Testis (tissue), 3 donors: ENCODE data around the gene PCBD2. TPM values are rescaled to one million over a fixed set of nuclear protein-coding genes. Genes with fewer than 3 reads are reported as not detected.
"Not testable (repeated sequence)": the region's sequence is repeated elsewhere in the genome, so short reads cannot be mapped to it uniquely, and the experiment has no call there.

ENCODE experiments used
- DNase-seq: peaks from one replicate; pipeline ENCODE4 v3.0.0-alpha.2; 2019
- H3K27ac ChIP-seq, 2 donors: fragments of 200-600 bp; sonication (generic); one replicate each; pipeline ENCODE4 v1.5.1; 2019
- H3K27me3 ChIP-seq: fragments of 200-600 bp; sonication (generic); one replicate; pipeline ENCODE4 v1.5.1; 2019
- H3K36me3 ChIP-seq: fragments of 200-600 bp; sonication (generic); one replicate; pipeline ENCODE4 v1.5.1; 2017; ENCODE audit warnings: low read depth; ENCODE audit errors: missing control alignments
- H3K4me1 ChIP-seq: fragments of 200-600 bp; sonication (generic); one replicate; pipeline ENCODE4 v1.5.1; 2019
- H3K4me3 ChIP-seq, 2 donors: fragments of 200-600 bp; sonication (generic); one replicate each; pipeline ENCODE4 v1.5.1; 2017 to 2019
- H3K9me3 ChIP-seq: fragments of 200-600 bp; sonication (generic); one replicate; pipeline ENCODE4 v1.5.1; 2017
- CTCF ChIP-seq, 3 experiments: fragments of 450-650 bp in 2 of 3; fragments of 200-600 bp in 1 of 3; sonication (generic) in 1 of 3; IDR thresholded peaks; one replicate each; pipeline ENCODE4 v1.5.1; 2016 to 2019; ENCODE audit warnings: antibody characterized with exemption in 3 of 3, mild to moderate bottlenecking in 2 of 3, moderate library complexity in 1 of 3
- POLR2A ChIP-seq: fragments of 450-650 bp; IDR thresholded peaks from one replicate; pipeline ENCODE4 v1.6.1; 2017; ENCODE audit warnings: antibody characterized with exemption, mild to moderate bottlenecking, moderate library complexity
- WGBS, 2 donors: methylation state at CpG; one replicate each; pipeline ENCODE4 v1.1.5; 2018; 5-methylcytosine and 5-hydroxymethylcytosine counted together
- intact Hi-C: fragments of 100-400 bp; cut with DNase I; formaldehyde crosslinking; loops from one replicate; pipeline ENCODE4 v1.15.1; 2023; ENCODE audit warnings: low total_unique reads
- polyA plus RNA-seq: library from polyadenylated mRNA; stranded (reverse); fragments of 350-450 nt; fragmentation: Illumina TruSeq; extraction: RNeasy Lipid Tissue Mini Kit (QIAGEN cat#74804); gene quantifications from one replicate; pipeline ENCODE4 v1.2.3, GENCODE V29; 2014; ENCODE audit warnings: low read depth, low replicate concordance; ENCODE audit not compliant: insufficient read depth
- total RNA-seq, 2 donors: library from RNA; depleted of rRNA; stranded (reverse); fragments of >200 nt; gene quantifications; one replicate each; pipeline ENCODE4 v1.2.3, GENCODE V29; 2016

The PCBD2 gene
- total and polyA plus RNA-seq, 3 donors from 2014 or later, result 5.9 to 17.6 (median 13.4) TPM

DNA sequence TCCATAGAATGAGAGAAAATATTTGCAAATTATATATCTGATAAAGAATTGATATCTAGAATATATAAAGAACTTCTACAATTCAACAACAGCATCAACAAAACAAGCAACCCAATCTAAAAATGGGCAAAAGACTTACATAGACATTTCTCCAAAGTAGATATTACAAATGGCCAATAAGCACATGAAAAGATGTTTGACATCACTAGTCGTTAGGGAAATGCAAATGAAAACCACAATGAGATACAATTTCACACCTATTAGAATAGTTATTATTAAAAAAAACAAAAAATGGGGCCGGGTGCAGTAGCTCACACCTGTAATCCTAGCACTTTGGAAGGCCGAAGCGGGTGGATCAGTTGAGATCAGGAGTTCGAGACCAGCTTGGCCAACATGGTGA lies 87.2 kb downstream of the PCBD2 start:
- no peaks in the 10 kb centered on the region for H3K9me3 ChIP-seq
- no peak overlapping the region for H3K27ac ChIP-seq
- H3K4me1 ChIP-seq, result no peaks in the 10 kb centered on the region
- TF ChIP-seq POLR2A, result no peak
- TF ChIP-seq CTCF (IDR thresholded peaks at IDR 0.05), result no peak
- WGBS, 2 donors, result 95 to 96% methylated on average over 5 of the region's 5 CpGs
- DNase-seq, result no peak
- no peak overlapping the region for H3K4me3 ChIP-seq
- intact Hi-C loops, result no loop called here
- no peaks in the 10 kb centered on the region for H3K27me3 ChIP-seq
- H3K36me3 ChIP-seq, result no peaks in the 10 kb centered on the region

DNA sequence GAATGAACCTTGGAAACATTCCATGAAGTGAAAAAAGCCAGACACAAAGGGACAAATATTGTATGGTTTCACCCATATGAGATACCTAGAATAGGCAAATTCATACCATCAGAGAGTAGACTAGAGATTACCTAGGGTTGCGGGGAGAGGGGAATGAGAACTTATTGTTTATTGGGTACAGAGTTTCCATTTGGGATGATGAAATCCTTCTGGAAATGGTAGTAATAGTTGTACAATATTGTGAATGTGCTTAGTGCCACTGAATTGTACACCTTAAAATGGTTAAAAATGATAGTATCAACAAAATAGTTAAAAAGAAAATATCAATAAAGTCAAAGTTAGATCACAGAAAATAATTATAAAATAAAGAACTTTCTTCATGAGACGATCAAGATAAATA lies 88.2 kb downstream of the PCBD2 start:
- H3K4me1 ChIP-seq, result no peaks in the 10 kb centered on the region
- intact Hi-C loops, result no loop called here

DNA sequence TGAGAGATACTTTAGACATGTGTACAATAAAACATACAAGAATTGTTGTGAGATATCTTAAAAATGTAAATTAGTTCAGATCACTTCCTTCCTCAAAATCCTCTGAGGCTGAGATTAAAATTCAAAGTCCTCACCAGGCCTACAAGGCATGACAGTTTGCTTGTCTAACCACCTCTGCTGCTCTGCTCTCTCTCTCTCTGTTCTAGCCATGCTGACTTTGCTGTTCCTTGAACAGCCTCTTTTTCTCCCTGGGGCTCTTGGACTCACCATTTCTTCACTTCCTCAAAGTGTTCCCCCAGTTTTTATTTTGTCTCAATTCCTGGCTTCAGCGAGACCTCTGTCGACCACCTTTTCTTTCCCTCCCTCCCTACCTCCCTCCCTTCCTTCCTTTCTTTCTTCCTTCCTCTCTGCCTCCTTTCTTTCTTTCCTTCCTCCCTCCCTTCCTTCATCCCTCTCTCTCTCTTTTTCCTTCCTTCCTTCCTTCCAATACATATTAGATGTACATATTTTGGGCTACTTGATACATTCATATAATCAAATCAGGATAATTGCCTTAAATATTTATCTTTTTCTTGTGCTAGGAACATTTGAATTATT lies 89.7 kb downstream of the PCBD2 start:
- Histone ChIP-seq H3K27me3 (no peaks in the 10 kb centered on the region), H3K9me3 (no peaks in the 10 kb centered on the region), H3K4me3 (no peak overlapping the region), H3K4me1 (no peaks in the 10 kb centered on the region), H3K36me3 (no peaks in the 10 kb centered on the region), H3K27ac (no peak overlapping the region)
- no peak for TF ChIP-seq POLR2A
- no peak for TF ChIP-seq CTCF (IDR thresholded peaks at IDR 0.05)
- WGBS, 2 donors, result 68 to 75% methylated on average over 2 of the region's 2 CpGs
- no peak for DNase-seq
- intact Hi-C loops, result no loop called here

More for the DNA sequence above, 88.2 kb downstream of the PCBD2 start:
- no peak for DNase-seq
- no peak overlapping the region for H3K4me3 ChIP-seq
- H3K27ac ChIP-seq, result no peak overlapping the region
- no peaks in the 10 kb centered on the region for H3K36me3 ChIP-seq
- no peaks in the 10 kb centered on the region for H3K9me3 ChIP-seq
- no peaks in the 10 kb centered on the region for H3K27me3 ChIP-seq
- 93 to 96% methylated on average over 2 of the region's 2 CpGs for WGBS, 2 donors
- no peak for TF ChIP-seq CTCF (IDR thresholded peaks at IDR 0.05)
- TF ChIP-seq POLR2A, result no peak

- intact Hi-C loops, result no loop called here
- no peaks in the 10 kb centered on the region for H3K36me3 ChIP-seq
- no peak overlapping the region for H3K4me3 ChIP-seq
- no peak for DNase-seq
- no peaks in the 10 kb centered on the region for H3K9me3 ChIP-seq
- H3K4me1 ChIP-seq, result no peaks in the 10 kb centered on the region
- H3K27me3 ChIP-seq, result no peaks in the 10 kb centered on the region
- 87 to 93% methylated on average over 5 to 8 of the region's 8 CpGs for WGBS, 2 donors
- no peak for TF ChIP-seq POLR2A
- no peak for TF ChIP-seq CTCF (IDR thresholded peaks at IDR 0.05)
- H3K27ac ChIP-seq, result no peak overlapping the region
Observed at GRCh38 chr5:134995850-134996402, 91.0 kb downstream of the PCBD2 start.

DNA sequence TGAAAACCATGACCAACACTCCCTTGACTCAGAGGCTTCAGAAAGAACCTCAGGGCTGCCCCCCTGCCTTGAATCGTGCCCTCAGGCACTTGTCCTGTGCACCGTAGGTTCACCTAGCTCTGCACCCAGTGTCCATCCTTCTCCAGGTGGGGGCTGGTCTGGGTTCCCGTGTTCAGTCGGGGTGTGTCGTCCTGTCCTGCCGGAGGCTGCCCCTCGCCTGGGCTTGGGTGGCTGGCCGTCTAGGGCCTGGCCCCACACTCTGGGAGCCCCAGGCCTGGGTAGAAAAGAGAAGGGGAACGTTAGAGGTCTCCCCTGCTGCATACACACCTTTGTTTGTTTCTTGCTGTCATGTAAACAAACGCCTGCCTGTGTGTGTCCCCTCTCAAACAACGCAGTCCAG lies 92.1 kb downstream of the PCBD2 start:
- WGBS, 2 donors, result 84 to 87% methylated on average over 10 to 11 of the region's 11 CpGs
- Histone ChIP-seq H3K9me3 (no peaks in the 10 kb centered on the region), H3K27ac (no peak overlapping the region), H3K4me1 (no peaks in the 10 kb centered on the region), H3K36me3 (no peaks in the 10 kb centered on the region), H3K4me3 (no peak overlapping the region), H3K27me3 (no peaks in the 10 kb centered on the region)
- DNase-seq, result no peak
- intact Hi-C loops, result no loop called here
- TF ChIP-seq CTCF (IDR thresholded peaks at IDR 0.05), result no peak
- TF ChIP-seq POLR2A, result no peak

DNA sequence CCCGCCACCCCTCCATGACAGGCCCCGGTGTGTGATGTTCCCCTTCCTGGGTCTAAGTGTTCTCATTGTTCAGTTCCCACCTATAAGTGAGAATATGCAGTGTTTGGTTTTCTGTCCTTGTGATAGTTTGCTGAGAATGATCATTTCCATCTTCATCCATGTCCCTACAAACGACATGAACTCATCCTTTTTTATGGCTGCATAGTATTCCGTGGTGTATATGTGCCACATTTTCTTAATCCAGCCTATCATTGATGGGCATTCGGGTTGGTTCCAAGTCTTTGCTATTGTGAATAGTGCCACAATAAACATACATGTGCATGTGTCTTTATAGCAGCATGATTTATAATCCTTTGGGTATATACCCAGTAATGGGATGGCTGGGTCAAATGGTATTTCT lies 93.1 kb downstream of the PCBD2 start:
- DNase-seq, H3K27ac ChIP-seq, intact Hi-C loops, H3K36me3 ChIP-seq, H3K4me3 ChIP-seq, H3K9me3 ChIP-seq, H3K4me1 ChIP-seq, H3K27me3 ChIP-seq: not testable (repeated sequence)
- WGBS, 2 donors, result 88 to 94% methylated on average over 5 of the region's 5 CpGs
